NCI-H2196 (cell line): ENCODE measurements around the gene C5.

Experiments
- DNase-seq: peaks from one replicate; lab custom pipeline; 2025; ENCODE audit not compliant: unreplicated experiment; lab: John Stamatoyannopoulos, UW

The C5 gene

GRCh38 chr9:120913647-120914264, 136.3 kb downstream of the C5 start:
- no peak for DNase-seq

- no peak for DNase-seq
These were observed 137.0 kb downstream of the C5 start for GRCh38 chr9:120912958-120913646.

GRCh38 chr9:120911295-120911837, 138.7 kb downstream of the C5 start:
- no peak for DNase-seq

- no peak for DNase-seq
These were observed 139.4 kb downstream of the C5 start for GRCh38 chr9:120910643-120911042.

- no peak for DNase-seq
These were observed 140.2 kb downstream of the C5 start for GRCh38 chr9:120909904-120910303.

GRCh38 chr9:120905315-120906164, 144.5 kb downstream of the C5 start:
- peak; percentile 72 for DNase-seq

GRCh38 chr9:120904978-120905301, 145.1 kb downstream of the C5 start:
- no peak for DNase-seq

- peak; percentile 45 for DNase-seq
These were observed 145.8 kb downstream of the C5 start for GRCh38 chr9:120904061-120904977.

GRCh38 chr9:120902569-120903535, 147.2 kb downstream of the C5 start:
- DNase-seq: no peak
